RWPE2 (cell line): ENCODE results near the gene COG4.

Source experiments
- ATAC-seq: fragments of 200-7000 bp; cut with Tn5 transposase; 3 replicates; pipeline ENCODE4 v1.9.1; 2021; ENCODE audit warnings: low read depth
- DNase-seq: peaks from one replicate; pipeline ENCODE4 v3.0.0-alpha.2; 2020; ENCODE audit warnings: low spot score
- H3K27ac ChIP-seq: fragments of 450-650 bp; 2 replicates; pipeline ENCODE4 v1.5.1; 2017; ENCODE audit warnings: mild to moderate bottlenecking; ENCODE audit not compliant: poor library complexity, severe bottlenecking
- H3K27me3 ChIP-seq: fragments of 250-450 bp; sonication (Bioruptor Pico); 2 replicates; pipeline ENCODE4 v1.5.1; 2021; ENCODE audit warnings: mild to moderate bottlenecking, moderate library complexity; ENCODE audit not compliant: insufficient read depth, poor library complexity, severe bottlenecking
- H3K36me3 ChIP-seq: fragments of 250-450 bp; sonication (Bioruptor Pico); 2 replicates; pipeline ENCODE4 v1.5.1; 2020; ENCODE audit warnings: low read depth, mild to moderate bottlenecking, moderate library complexity
- H3K4me1 ChIP-seq: fragments of 250-450 bp; sonication (Bioruptor Pico); 2 replicates; pipeline ENCODE4 v1.5.1; 2021; ENCODE audit warnings: mild to moderate bottlenecking, moderate library complexity; ENCODE audit not compliant: insufficient read depth, poor library complexity, severe bottlenecking
- H3K4me3 ChIP-seq: fragments of 250-450 bp; sonication (Bioruptor Pico); 2 replicates; pipeline ENCODE4 v1.5.1; 2021; ENCODE audit warnings: mild to moderate bottlenecking, moderate library complexity; ENCODE audit not compliant: severe bottlenecking
- H3K9me3 ChIP-seq: fragments of 250-450 bp; sonication (Bioruptor Pico); 2 replicates; pipeline ENCODE4 v1.5.1; 2021; ENCODE audit warnings: mild to moderate bottlenecking, moderate library complexity; ENCODE audit not compliant: severe bottlenecking
- CTCF ChIP-seq: fragments of 450-650 bp; IDR thresholded peaks from one replicate; pipeline ENCODE4 v1.5.1; 2017; ENCODE audit warnings: mild to moderate bottlenecking, moderate library complexity; ENCODE audit not compliant: poor library complexity, severe bottlenecking

COG4 gene

DNA sequence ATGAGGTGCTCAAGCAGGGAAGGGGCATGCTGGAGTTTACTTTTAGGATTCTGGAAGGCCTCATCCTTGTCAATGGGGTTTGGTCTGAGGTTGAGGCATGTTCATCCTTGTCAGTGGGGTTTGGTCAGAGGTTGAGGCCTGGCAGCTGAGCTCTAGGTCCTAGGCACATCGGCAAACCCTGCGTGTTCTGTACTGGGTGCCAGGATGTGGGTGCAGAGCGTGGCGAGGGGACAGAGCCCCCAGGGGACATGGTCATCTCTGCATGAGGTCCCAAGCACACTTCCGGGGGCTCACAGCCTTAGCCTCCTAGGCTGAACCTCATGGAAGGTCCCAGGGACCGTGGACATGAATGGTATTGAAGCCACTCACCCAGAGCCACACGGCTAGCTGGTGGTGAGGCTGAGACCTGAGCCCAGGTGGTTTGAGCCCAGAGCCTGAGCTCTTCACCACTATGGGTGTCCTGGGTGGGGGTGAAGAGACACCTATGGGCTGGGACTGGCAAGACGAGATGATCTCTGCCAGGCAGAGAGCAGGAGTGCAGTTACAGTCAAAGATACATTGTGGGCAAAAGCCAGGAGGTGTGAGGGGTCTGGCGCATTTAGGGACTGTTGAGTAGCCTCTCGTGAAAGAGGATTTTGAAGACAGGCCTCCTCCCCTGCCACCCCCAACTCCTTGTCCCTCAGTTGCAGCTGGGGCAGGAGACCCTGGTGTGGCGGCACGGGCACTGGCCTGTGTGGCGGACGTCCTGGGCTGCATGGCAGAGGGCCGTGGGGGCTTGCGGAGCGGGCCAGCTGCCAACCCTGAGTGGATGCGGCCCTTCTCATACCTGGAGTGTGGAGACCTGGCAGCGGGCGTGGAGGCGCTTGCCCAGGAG lies 49.7 kb downstream of the COG4 start:
- no peak for TF ChIP-seq CTCF
- Histone ChIP-seq H3K27me3 (no peaks in the 10 kb centered on the region), H3K9me3 (no peaks in the 10 kb centered on the region), H3K4me3 (no peak overlapping the region), H3K36me3 (peaks cover 4% of the 10 kb centered on the region; the same call in 1 of the 2 replicates), H3K4me1 (peaks cover 15% of the 10 kb centered on the region), H3K27ac (no peak overlapping the region)
- DNase-seq (peak; percentile 62), ATAC-seq (no peak)

GRCh38 chr16:70472786-70473433 lies 50.4 kb downstream of the COG4 start:
- ATAC-seq (no peak), DNase-seq (no peak)
- no peaks in the 10 kb centered on the region for H3K27me3 ChIP-seq
- TF ChIP-seq CTCF: no peak
- no peak overlapping the region for H3K27ac ChIP-seq
- no peak overlapping the region for H3K4me3 ChIP-seq
- H3K4me1 ChIP-seq: peaks cover 15% of the 10 kb centered on the region
- no peaks in the 10 kb centered on the region for H3K9me3 ChIP-seq
- H3K36me3 ChIP-seq: 0 out of 2 replicates have a peak, but pooled peaks cover 4% of the 10 kb centered on the region

GRCh38 chr16:70470927-70471341 lies 52.4 kb downstream of the COG4 start:
- no peak overlapping the region for H3K27ac ChIP-seq
- ATAC-seq: peak; percentile 26; the same call in 1 of the 3 replicates

DNA sequence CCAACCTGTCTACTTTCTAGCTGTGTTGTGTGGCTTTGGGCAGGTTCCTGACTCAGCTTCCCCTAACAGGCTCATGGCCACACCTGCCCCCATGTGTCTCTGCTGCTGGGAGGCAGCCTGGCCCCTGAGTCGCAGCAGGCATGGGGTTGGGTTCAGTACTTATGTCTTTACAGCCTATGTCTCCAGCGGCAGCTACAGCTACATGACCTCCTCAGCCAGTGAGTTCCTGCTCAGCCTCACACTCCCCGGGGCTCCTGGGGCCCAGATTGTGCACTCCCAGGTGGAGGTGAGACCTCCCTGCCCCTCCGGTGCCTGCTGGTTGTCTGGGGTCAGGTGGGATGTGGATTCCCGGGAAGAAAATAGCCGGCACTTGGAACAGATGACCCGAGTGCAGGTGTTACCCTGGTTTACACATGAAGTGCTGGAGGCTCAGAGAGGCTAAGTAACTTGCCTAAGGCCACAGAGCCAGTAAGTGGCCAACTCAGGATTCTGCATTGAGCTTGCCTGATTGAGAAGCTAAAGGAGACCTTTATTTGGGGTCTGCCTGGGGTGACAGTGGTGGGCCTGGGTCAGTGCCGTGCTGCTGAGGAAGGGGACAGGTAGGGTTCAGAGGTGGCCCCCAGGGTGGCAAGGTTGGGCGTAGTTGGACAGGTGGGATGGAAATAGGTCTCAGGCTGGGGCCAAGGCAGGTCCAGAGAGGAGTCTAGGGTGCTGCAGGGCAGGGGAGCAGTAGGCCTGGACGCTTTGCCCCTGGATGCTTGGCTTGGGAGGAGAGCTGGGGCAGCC lies 53.0 kb downstream of the COG4 start:
- no peak; the same call in 2 of the 3 replicates for ATAC-seq
- no peaks in the 10 kb centered on the region for H3K9me3 ChIP-seq
- no peak overlapping the region for H3K4me3 ChIP-seq
- no peaks in the 10 kb centered on the region for H3K36me3 ChIP-seq
- H3K27me3 ChIP-seq: no peaks in the 10 kb centered on the region
- H3K4me1 ChIP-seq: no peaks in the 10 kb centered on the region
- peak; percentile 57 for DNase-seq
- TF ChIP-seq CTCF: no peak
- no peak overlapping the region for H3K27ac ChIP-seq

More at GRCh38 chr16:70470927-70471341, 52.4 kb downstream of the COG4 start:
- Histone ChIP-seq H3K27me3 (no peaks in the 10 kb centered on the region), H3K4me1 (no peaks in the 10 kb centered on the region), H3K4me3 (no peak overlapping the region), H3K9me3 (no peaks in the 10 kb centered on the region), H3K36me3 (no peaks in the 10 kb centered on the region)
- TF ChIP-seq CTCF: peak; percentile 41
- DNase-seq: no peak
